Central memory CD8-positive, alpha-beta T cell (primary cell): ENCODE measurements around the gene NPTXR.

Experiments used
- ATAC-seq: fragments of 150-1000 bp; cut with Tn5 transposase; replicated peaks from 2 replicates; pipeline ENCODE4 v1.10.0; 2022; ENCODE audit warnings: mild to moderate bottlenecking, moderate FRiP score, moderate number of reproducible peaks; ENCODE audit not compliant: poor library complexity, severe bottlenecking; ENCODE audit errors: extremely low read depth
- DNase-seq, 2 donors: peaks; one replicate each; pipeline ENCODE4 v3.0.0; 2021; ENCODE audit warnings: low spot score in 2 of 2
- H3K27ac Mint-ChIP-seq: one replicate; pipeline ENCODE4 v1.8.0; 2022; ENCODE audit warnings: low read depth, mild to moderate bottlenecking, moderate library complexity, mixed read lengths
- H3K27me3 Mint-ChIP-seq: one replicate; pipeline ENCODE4 v1.8.0; 2022; ENCODE audit warnings: mixed read lengths
- H3K36me3 Mint-ChIP-seq: one replicate; pipeline ENCODE4 v1.8.0; 2022; ENCODE audit warnings: mild to moderate bottlenecking, moderate library complexity, mixed read lengths; ENCODE audit not compliant: insufficient read depth
- H3K4me1 Mint-ChIP-seq: one replicate; pipeline ENCODE4 v1.8.0; 2022; ENCODE audit warnings: mixed read lengths
- H3K4me3 Mint-ChIP-seq: one replicate; pipeline ENCODE4 v1.8.0; 2022; ENCODE audit warnings: mild to moderate bottlenecking, moderate library complexity, mixed read lengths
- H3K9me3 Mint-ChIP-seq: one replicate; pipeline ENCODE4 v1.8.0; 2022; ENCODE audit warnings: mixed read lengths

NPTXR gene

GRCh38 chr22:38830845-38831108 lies 13.1 kb downstream of the NPTXR start:
- Mint-ChIP-seq H3K4me1 (no peaks in the 10 kb centered on the region), H3K4me3 (no peak overlapping the region), H3K36me3 (no peaks in the 10 kb centered on the region), H3K27me3 (no peaks in the 10 kb centered on the region), H3K9me3 (no peaks in the 10 kb centered on the region), H3K27ac (no peak overlapping the region)
- ATAC-seq = no peak
- no peak for DNase-seq

GRCh38 chr22:38830026-38830844 lies 13.6 kb downstream of the NPTXR start:
- ATAC-seq (no peak), DNase-seq (no peak)
- no peak overlapping the region for H3K4me3 Mint-ChIP-seq
- H3K36me3 Mint-ChIP-seq = no peaks in the 10 kb centered on the region
- H3K9me3 Mint-ChIP-seq = no peaks in the 10 kb centered on the region
- H3K27ac Mint-ChIP-seq = no peak overlapping the region
- H3K27me3 Mint-ChIP-seq = no peaks in the 10 kb centered on the region
- H3K4me1 Mint-ChIP-seq = no peaks in the 10 kb centered on the region

- H3K9me3 Mint-ChIP-seq = no peaks in the 10 kb centered on the region
- H3K27ac Mint-ChIP-seq = no peak overlapping the region
- no peaks in the 10 kb centered on the region for H3K36me3 Mint-ChIP-seq
- no peaks in the 10 kb centered on the region for H3K27me3 Mint-ChIP-seq
- H3K4me3 Mint-ChIP-seq = no peak overlapping the region
- H3K4me1 Mint-ChIP-seq = no peaks in the 10 kb centered on the region
- DNase-seq (no peak), ATAC-seq (no peak)
Measured at GRCh38 chr22:38829485-38829884, 14.3 kb downstream of the NPTXR start.

- H3K27ac Mint-ChIP-seq = no peak overlapping the region
- no peak overlapping the region for H3K4me3 Mint-ChIP-seq
- H3K27me3 Mint-ChIP-seq = no peaks in the 10 kb centered on the region
- H3K36me3 Mint-ChIP-seq = no peaks in the 10 kb centered on the region
- H3K9me3 Mint-ChIP-seq = no peaks in the 10 kb centered on the region
- no peak for ATAC-seq
- no peak for DNase-seq
- H3K4me1 Mint-ChIP-seq = no peaks in the 10 kb centered on the region
Measured at GRCh38 chr22:38828616-38829205, 15.1 kb downstream of the NPTXR start.

- no peaks in the 10 kb centered on the region for H3K27me3 Mint-ChIP-seq
- H3K4me1 Mint-ChIP-seq = no peaks in the 10 kb centered on the region
- H3K36me3 Mint-ChIP-seq = no peaks in the 10 kb centered on the region
- DNase-seq = no peak
- no peaks in the 10 kb centered on the region for H3K9me3 Mint-ChIP-seq
- H3K4me3 Mint-ChIP-seq = no peak overlapping the region
- ATAC-seq = no peak
- H3K27ac Mint-ChIP-seq = no peak overlapping the region
Measured at GRCh38 chr22:38828191-38828590, 15.6 kb downstream of the NPTXR start.

- no peak overlapping the region for H3K4me3 Mint-ChIP-seq
- no peaks in the 10 kb centered on the region for H3K4me1 Mint-ChIP-seq
- no peaks in the 10 kb centered on the region for H3K27me3 Mint-ChIP-seq
- H3K9me3 Mint-ChIP-seq = no peaks in the 10 kb centered on the region
- ATAC-seq (no peak), DNase-seq (no peak)
- H3K27ac Mint-ChIP-seq = no peak overlapping the region
- no peaks in the 10 kb centered on the region for H3K36me3 Mint-ChIP-seq
Measured at GRCh38 chr22:38827510-38827909, 16.3 kb downstream of the NPTXR start.

- no peak overlapping the region for H3K4me3 Mint-ChIP-seq
- H3K9me3 Mint-ChIP-seq = no peaks in the 10 kb centered on the region
- no peaks in the 10 kb centered on the region for H3K27me3 Mint-ChIP-seq
- ATAC-seq = no peak
- no peak for DNase-seq
- H3K36me3 Mint-ChIP-seq = peaks cover under 1% of the 10 kb centered on the region
- no peak overlapping the region for H3K27ac Mint-ChIP-seq
- H3K4me1 Mint-ChIP-seq = no peaks in the 10 kb centered on the region
Measured at GRCh38 chr22:38826801-38827200, 17.0 kb downstream of the NPTXR start.

GRCh38 chr22:38826386-38826785 lies 17.4 kb downstream of the NPTXR start:
- Mint-ChIP-seq H3K36me3 (peaks cover 1% of the 10 kb centered on the region), H3K9me3 (no peaks in the 10 kb centered on the region), H3K27ac (no peak overlapping the region), H3K4me1 (no peaks in the 10 kb centered on the region), H3K27me3 (no peaks in the 10 kb centered on the region), H3K4me3 (no peak overlapping the region)
- ATAC-seq (no peak), DNase-seq (no peak)

- H3K27me3 Mint-ChIP-seq = no peaks in the 10 kb centered on the region
- no peaks in the 10 kb centered on the region for H3K9me3 Mint-ChIP-seq
- H3K4me1 Mint-ChIP-seq = no peaks in the 10 kb centered on the region
- H3K36me3 Mint-ChIP-seq = peaks cover 1% of the 10 kb centered on the region
- H3K4me3 Mint-ChIP-seq = no peak overlapping the region
- H3K27ac Mint-ChIP-seq = no peak overlapping the region
- DNase-seq (peak; percentile 19 to 27), ATAC-seq (peak; percentile 60)
Measured at GRCh38 chr22:38824585-38824984, 19.2 kb downstream of the NPTXR start.

GRCh38 chr22:38823637-38824036 lies 20.2 kb downstream of the NPTXR start:
- no peak for DNase-seq
- H3K27me3 Mint-ChIP-seq = no peaks in the 10 kb centered on the region
- H3K4me3 Mint-ChIP-seq = no peak overlapping the region
- H3K27ac Mint-ChIP-seq = no peak overlapping the region
- peaks cover 1% of the 10 kb centered on the region for H3K36me3 Mint-ChIP-seq
- H3K9me3 Mint-ChIP-seq = no peaks in the 10 kb centered on the region
- no peak for ATAC-seq
- H3K4me1 Mint-ChIP-seq = no peaks in the 10 kb centered on the region

- DNase-seq (no peak), ATAC-seq (no peak)
- H3K4me3 Mint-ChIP-seq = no peak overlapping the region
- no peaks in the 10 kb centered on the region for H3K27me3 Mint-ChIP-seq
- no peak overlapping the region for H3K27ac Mint-ChIP-seq
- no peaks in the 10 kb centered on the region for H3K9me3 Mint-ChIP-seq
- peaks cover 1% of the 10 kb centered on the region for H3K36me3 Mint-ChIP-seq
- H3K4me1 Mint-ChIP-seq = no peaks in the 10 kb centered on the region
Measured at GRCh38 chr22:38823076-38823475, 20.8 kb downstream of the NPTXR start.

- peaks cover 3% of the 10 kb centered on the region for H3K36me3 Mint-ChIP-seq
- H3K27ac Mint-ChIP-seq = no peak overlapping the region
- no peaks in the 10 kb centered on the region for H3K9me3 Mint-ChIP-seq
- no peak overlapping the region for H3K4me3 Mint-ChIP-seq
- ATAC-seq (no peak), DNase-seq (no peak)
- H3K4me1 Mint-ChIP-seq = no peaks in the 10 kb centered on the region
- H3K27me3 Mint-ChIP-seq = no peaks in the 10 kb centered on the region
Measured at GRCh38 chr22:38820020-38820419, 23.8 kb downstream of the NPTXR start.

GRCh38 chr22:38819387-38819940 lies 24.4 kb downstream of the NPTXR start:
- DNase-seq = no peak
- Mint-ChIP-seq H3K4me1 (no peaks in the 10 kb centered on the region), H3K36me3 (peaks cover 5% of the 10 kb centered on the region), H3K27me3 (no peaks in the 10 kb centered on the region), H3K9me3 (no peaks in the 10 kb centered on the region), H3K4me3 (no peak overlapping the region), H3K27ac (no peak overlapping the region)
- no peak for ATAC-seq
